ENCODE measurements around the gene JMJD8.

JMJD8 gene

DNA sequence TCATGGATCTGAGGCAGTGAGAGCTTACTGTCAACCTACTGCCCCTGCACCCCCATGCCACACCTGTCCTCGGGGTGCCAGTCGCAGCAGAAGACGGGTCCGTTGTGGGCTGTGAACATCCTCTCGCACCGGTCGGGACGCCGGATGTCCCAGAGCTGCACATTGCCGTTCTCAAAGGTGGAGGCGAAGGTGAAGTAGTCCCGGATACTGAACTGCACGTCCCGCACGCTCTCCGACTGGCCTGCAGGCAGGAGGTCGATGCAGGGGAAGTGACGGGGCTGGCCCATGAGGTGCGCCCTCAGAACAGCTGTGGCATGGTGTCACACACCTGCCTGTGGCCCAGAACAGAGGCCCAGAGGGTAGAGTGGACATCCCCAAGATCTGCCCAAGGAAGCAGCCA, 3.4 kb upstream of the JMJD8 start:
- DNase-seq, result no peak

- no peak for DNase-seq
Measured at GRCh38 chr16:686459-687260, 2.5 kb upstream of the JMJD8 start.

DNA sequence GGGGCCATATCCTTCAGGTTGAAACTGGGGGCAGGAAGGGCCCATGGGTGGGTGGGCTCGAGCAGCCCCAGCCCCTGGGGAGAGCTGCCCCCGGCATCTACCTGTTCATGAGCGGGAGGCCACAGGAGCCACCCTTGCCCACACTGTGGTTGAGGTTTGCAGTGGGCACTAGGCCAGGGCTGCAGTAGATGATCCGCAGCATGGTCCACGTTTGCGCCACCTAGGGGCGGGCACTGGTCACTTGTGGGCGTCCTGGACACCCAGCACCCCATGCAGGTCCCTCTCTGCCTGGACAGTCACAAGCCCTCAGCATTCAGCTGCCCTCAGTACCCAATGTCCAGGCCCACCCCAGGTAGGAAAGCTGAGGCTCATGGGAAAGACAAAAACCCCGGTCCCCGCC, 1.8 kb upstream of the JMJD8 start:
- no peak for DNase-seq

- no peak for DNase-seq
Measured at GRCh38 chr16:684961-685696, 995 bp upstream of the JMJD8 start.

- DNase-seq, result no peak
Measured at GRCh38 chr16:683396-684070, 601 bp downstream of the JMJD8 start.

DNA sequence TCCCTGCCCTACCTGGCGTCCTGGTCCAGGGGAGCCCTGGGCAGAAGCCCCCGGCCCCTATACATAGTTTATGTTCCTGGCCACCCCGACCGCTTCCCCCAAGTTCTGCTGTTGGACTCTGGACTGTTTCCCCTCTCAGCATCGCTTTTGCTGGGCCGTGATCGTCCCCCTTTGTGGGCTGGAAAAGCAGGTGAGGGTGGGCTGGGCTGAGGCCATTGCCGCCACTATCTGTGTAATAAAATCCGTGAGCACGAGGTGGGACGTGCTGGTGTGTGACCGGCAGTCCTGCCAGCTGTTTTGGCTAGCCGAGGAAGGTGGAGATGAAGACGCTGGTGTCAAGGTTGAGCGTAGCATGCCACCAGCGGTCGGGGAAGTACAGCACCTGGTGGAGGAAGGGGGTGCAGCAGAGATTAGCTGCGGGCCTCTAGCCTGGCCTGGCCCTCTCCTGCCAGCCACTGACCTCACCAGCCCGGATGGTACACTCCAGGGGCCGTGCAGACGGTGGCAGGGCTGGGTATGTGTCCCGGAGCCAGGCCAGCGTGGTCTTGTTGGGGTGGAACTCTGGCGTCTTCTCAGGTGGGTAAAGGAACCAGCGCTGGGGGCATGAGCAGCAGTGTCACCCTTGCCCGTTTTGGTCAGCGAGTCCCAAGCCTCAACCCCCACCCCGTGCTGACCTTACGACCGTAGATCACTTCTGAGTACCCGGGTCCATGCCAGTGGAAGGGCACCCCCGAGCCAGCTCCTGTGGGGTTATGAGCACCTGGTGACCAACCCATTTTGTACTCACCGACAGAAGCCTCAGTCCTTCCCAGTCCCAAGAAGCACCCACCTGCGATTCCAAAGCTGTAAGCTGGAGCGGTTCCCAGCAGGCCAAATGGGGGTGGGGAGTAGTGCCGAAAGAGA, 1.4 kb downstream of the JMJD8 start:
- DNase-seq, result no peak

DNA sequence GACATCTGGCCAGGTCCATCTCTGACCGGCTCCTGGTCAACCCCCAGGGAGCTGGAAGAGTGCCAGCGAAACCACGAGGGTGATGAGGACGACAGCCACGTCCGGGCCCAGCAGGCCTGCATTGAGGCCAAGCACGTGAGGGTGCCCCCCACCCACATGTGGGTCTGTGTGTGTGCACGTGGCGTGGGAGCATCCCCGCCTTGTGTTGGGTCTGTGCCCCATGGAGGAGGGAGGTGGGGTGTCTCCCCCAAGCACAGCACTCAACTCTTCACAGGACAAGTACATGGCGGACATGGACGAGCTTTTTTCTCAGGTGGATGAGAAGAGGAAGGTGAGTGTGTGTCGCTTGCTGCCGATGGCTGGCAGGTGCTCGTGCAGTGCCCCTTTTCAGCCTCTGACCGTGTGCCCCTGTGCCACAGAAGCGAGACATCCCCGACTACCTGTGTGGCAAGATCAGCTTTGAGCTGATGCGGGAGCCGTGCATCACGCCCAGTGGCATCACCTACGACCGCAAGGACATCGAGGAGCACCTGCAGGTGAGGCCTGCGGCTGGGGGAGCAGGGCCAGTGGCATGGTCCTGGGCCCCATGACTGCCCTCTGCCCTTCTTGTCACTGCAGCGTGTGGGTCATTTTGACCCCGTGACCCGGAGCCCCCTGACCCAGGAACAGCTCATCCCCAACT, 2.2 kb downstream of the JMJD8 start:
- DNase-seq, result no peak

- DNase-seq, result no peak
Measured at GRCh38 chr16:680967-681745, 3.0 kb downstream of the JMJD8 start.

- no peak for DNase-seq
Measured at GRCh38 chr16:680625-680945, 3.5 kb downstream of the JMJD8 start.

- peak; percentile 87 for DNase-seq
Measured at GRCh38 chr16:679814-680624, 4.1 kb downstream of the JMJD8 start, which contains the start of gene STUB1. Gene STUB1, plus strand, starts transcription at chr16:680410. Its CDS starts 116 bp downstream, at chr16:680526.

GRCh38 chr16:678858-679813, 5.0 kb downstream of the JMJD8 start:
- DNase-seq, result no peak

DNA sequence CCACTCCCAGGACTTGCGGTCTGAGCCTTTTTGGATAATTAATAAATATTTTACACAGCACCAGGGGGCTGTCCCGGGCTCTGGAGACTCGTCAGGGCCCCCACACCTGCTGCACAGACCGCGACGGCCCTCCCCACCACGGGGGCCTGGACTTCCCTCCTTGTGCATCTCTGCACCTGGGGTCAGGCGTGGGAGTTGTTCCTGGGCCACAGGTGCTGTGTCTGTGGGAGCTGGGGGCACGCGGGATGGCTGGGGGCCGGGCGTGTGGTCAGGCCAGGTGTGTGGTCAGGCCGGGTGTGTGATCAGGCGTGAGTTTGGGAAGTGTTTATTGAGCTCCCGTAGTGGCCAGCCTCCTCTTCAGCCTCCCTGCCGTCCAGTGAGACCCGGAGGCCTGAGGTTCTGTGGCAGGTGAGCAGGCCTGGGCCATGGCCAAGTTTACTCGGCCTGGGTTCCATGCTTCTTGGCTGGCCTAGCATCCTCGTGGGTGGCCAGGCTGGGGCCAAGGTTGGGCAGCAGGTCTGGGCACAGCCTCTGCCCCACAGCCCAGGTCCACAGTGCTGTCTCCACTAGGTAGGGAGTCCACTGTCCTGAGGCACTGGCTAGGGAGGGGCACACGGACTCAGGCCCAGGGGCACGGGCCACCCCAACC, 5.8 kb downstream of the JMJD8 start:
- no peak for DNase-seq

DNA sequence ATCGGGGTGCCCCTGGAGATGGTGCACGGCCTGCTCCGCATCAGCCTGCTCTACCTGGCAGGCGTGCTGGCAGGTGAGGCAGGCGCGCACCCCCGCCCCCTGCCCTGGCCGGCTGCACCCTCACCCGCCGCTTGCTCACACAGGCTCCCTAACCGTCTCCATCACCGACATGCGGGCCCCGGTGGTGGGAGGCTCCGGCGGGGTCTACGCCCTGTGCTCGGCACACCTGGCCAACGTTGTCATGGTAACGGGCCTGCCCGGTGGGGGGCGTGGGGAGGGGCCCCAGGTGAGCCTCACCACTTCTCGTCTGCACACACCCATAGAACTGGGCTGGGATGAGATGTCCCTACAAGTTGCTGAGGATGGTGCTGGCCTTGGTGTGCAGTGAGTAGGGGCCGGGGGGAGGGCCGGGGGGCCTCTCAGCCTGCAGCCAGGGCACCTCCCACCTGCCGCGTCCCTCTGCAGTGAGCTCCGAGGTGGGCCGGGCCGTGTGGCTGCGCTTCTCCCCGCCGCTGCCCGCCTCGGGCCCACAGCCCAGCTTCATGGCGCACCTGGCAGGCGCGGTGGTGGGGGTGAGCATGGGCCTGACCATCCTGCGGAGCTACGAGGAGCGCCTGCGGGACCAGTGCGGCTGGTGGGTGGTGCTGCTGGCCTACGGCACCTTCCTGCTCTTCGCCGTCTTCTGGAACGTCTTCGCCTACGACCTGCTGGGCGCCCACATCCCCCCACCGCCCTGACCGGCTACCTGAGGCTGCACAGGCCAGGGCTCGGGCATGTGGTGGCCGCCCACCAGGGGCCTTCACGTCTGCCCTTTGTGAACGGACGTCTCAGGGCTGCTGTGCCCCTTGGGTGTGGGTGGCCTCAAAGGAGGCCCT, 6.6 kb downstream of the JMJD8 start:
- no peak for DNase-seq

DNA sequence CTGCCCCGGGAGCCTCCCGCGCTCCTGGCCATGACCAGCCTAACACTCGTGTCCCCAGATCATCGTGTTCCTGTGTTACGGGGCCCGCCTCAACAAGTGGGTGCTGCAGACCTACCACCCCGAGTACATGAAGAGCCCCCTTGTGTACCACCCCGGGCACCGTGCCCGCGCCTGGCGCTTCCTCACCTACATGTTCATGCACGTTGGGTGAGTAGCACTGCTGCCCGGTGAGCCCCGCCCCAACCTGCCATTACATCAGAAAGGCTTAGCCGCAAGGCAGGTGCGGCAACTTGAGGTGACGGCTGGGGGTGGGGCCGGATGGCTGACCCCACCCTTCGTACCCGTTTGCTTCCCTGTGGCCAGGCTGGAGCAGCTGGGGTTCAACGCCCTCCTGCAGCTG, 7.2 kb downstream of the JMJD8 start:
- no peak for DNase-seq

GRCh38 chr16:676565-676902, 7.6 kb downstream of the JMJD8 start:
- no peak for DNase-seq

- DNase-seq, result no peak
Measured at GRCh38 chr16:675884-676564, 8.1 kb downstream of the JMJD8 start.

All from amniotic stem cell (primary cell).